Ascending aorta (tissue), 2 donors: ENCODE measurements around the gene KRTAP5-7. TPM values are rescaled to one million over a fixed set of nuclear protein-coding genes. Genes with fewer than 3 reads are reported as not detected.

Source experiments
- DNase-seq, 2 donors: peaks; one replicate each; pipeline ENCODE4 v3.0.0-alpha.2; 2019; ENCODE audit warnings: low spot score in 2 of 2
- H3K27ac ChIP-seq, 2 donors: fragments of 200-600 bp; sonication (generic); one replicate each; pipeline ENCODE4 v1.5.1; 2016 to 2017; ENCODE audit warnings: mild to moderate bottlenecking in 1 of 2
- H3K27me3 ChIP-seq: fragments of 200-600 bp; sonication (generic); one replicate; pipeline ENCODE4 v1.5.1; 2017
- H3K36me3 ChIP-seq, 2 donors: fragments of 200-600 bp; sonication (generic); one replicate each; pipeline ENCODE4 v1.5.1; 2016
- H3K4me1 ChIP-seq, 2 donors: fragments of 200-600 bp; sonication (generic); one replicate each; pipeline ENCODE4 v1.5.1; 2016 to 2017; ENCODE audit warnings: mild to moderate bottlenecking in 1 of 2
- H3K4me3 ChIP-seq, 2 donors: fragments of 200-600 bp; sonication (generic); one replicate each; pipeline ENCODE4 v1.5.1; 2016 to 2017; ENCODE audit warnings: mild to moderate bottlenecking in 1 of 2
- H3K9me3 ChIP-seq, 2 donors: fragments of 200-600 bp; sonication (generic); one replicate each; pipeline ENCODE4 v1.5.1; 2016
- CTCF ChIP-seq, 3 experiments: fragments of 200-600 bp in 2 of 3; fragments of 450-650 bp in 1 of 3; sonication (generic) in 2 of 3; IDR thresholded peaks; one replicate each; pipeline ENCODE4 v1.5.1; 2016 to 2019; ENCODE audit warnings: antibody characterized with exemption in 3 of 3, mild to moderate bottlenecking in 1 of 3, moderate library complexity in 1 of 3
- intact Hi-C: fragments of 100-400 bp; cut with DNase I; formaldehyde crosslinking; loops from one replicate; pipeline ENCODE4 v1.15.1; 2023
- total RNA-seq: library from RNA; depleted of rRNA; stranded (reverse); fragments of >200 nt; gene quantifications from one replicate; pipeline ENCODE4 v1.1.0, GENCODE V29; 2016

The KRTAP5-7 gene
- total RNA-seq, 1 donor from 2014 or later: not detected

GRCh38 chr11:71543866-71544265 lies 16.8 kb downstream of the KRTAP5-7 start:
- TF ChIP-seq CTCF (IDR thresholded peaks at IDR 0.05): no peak
- intact Hi-C loops: no loop called here
- DNase-seq: no peak
- Histone ChIP-seq H3K36me3 (no peaks in the 10 kb centered on the region), H3K27me3 (no peaks in the 10 kb centered on the region), H3K27ac (no peak overlapping the region), H3K4me1 (no peaks in the 10 kb centered on the region), H3K4me3 (no peak overlapping the region), H3K9me3 (no peaks in the 10 kb centered on the region)

GRCh38 chr11:71544525-71545214 lies 17.6 kb downstream of the KRTAP5-7 start:
- TF ChIP-seq CTCF (IDR thresholded peaks at IDR 0.05): no peak
- Histone ChIP-seq H3K4me3 (no peak overlapping the region), H3K4me1 (no peaks in the 10 kb centered on the region), H3K27me3 (no peaks in the 10 kb centered on the region), H3K9me3 (no peaks in the 10 kb centered on the region), H3K27ac (no peak overlapping the region), H3K36me3 (no peaks in the 10 kb centered on the region)
- intact Hi-C loops: no loop called here
- DNase-seq: no peak

DNA sequence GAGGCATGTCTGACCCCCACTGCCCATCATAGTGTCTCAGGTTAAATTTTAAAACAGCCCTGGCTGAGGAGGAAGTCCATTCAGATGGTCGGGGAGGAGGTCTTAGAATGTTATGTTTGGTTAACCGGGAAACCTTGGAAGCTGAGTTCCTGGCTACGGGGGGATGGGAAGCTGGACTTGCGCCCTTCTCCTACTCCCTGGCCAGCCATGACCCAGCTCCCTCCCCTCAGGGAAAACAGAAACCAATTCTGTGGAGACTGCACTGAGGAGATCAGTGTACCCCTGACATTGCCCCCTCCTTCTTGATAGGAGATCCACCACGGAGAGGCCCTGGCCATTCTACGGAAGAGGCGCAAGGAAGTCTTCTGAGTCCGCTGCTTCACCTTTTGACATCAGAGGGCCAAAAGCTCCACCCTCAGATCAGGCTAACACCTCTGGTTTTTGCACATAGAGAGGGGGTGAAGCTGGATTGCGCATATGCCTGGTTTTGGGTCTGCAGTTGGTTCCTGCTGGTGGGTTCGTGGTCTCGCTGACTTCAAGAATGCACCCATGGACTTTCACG lies 18.4 kb downstream of the KRTAP5-7 start:
- intact Hi-C loops: no loop called here
- no peak for TF ChIP-seq CTCF (IDR thresholded peaks at IDR 0.05)

GRCh38 chr11:71548120-71548519 lies 21.1 kb downstream of the KRTAP5-7 start, which contains the start of gene KRTAP5-9:
KRTAP5-9 (plus strand) TSS chr11:71548420; CDS start chr11:71548658, 238 bp downstream.
- no peak for DNase-seq
- H3K36me3 ChIP-seq: no peaks in the 10 kb centered on the region
- intact Hi-C loops: no loop called here
- no peak within 1 kb of the TSS for H3K4me3 ChIP-seq
- no peaks in the 10 kb centered on the region for H3K9me3 ChIP-seq
- no peaks in the 10 kb centered on the region for H3K4me1 ChIP-seq
- H3K27me3 ChIP-seq: no peaks in the 10 kb centered on the region
- TF ChIP-seq CTCF (IDR thresholded peaks at IDR 0.05): no peak
- no peak within 1 kb of the TSS for H3K27ac ChIP-seq

More for the DNA sequence above, 18.4 kb downstream of the KRTAP5-7 start:
- H3K4me1 ChIP-seq: no peaks in the 10 kb centered on the region
- no peaks in the 10 kb centered on the region for H3K27me3 ChIP-seq
- H3K27ac ChIP-seq: no peak overlapping the region
- no peak overlapping the region for H3K4me3 ChIP-seq
- no peaks in the 10 kb centered on the region for H3K9me3 ChIP-seq
- no peaks in the 10 kb centered on the region for H3K36me3 ChIP-seq
- DNase-seq: no peak

DNA sequence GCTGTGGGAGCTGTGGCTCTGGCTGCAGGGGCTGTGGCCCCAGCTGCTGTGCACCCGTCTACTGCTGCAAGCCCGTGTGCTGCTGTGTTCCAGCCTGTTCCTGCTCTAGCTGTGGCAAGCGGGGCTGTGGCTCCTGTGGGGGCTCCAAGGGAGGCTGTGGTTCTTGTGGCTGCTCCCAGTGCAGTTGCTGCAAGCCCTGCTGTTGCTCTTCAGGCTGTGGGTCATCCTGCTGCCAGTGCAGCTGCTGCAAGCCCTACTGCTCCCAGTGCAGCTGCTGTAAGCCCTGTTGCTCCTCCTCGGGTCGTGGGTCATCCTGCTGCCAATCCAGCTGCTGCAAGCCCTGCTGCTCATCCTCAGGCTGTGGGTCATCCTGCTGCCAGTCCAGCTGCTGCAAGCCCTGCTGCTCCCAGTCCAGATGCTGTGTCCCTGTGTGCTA lies 21.7 kb downstream of the KRTAP5-7 start:
- H3K4me3 ChIP-seq: no peak overlapping the region
- no peak overlapping the region for H3K27ac ChIP-seq
- no peaks in the 10 kb centered on the region for H3K27me3 ChIP-seq
- H3K36me3 ChIP-seq: no peaks in the 10 kb centered on the region
- DNase-seq: no peak
- H3K4me1 ChIP-seq: no peaks in the 10 kb centered on the region
- intact Hi-C loops: no loop called here
- TF ChIP-seq CTCF (IDR thresholded peaks at IDR 0.05): no peak
- no peaks in the 10 kb centered on the region for H3K9me3 ChIP-seq
